Measurements from ENCODE around the gene TIMM10. TPM values are rescaled to one million over a fixed set of nuclear protein-coding genes. Genes with fewer than 3 reads are reported as not detected.

TIMM10 gene
- total RNA-seq, 4 donors from 2014 or later = 20.2 to 51.6 (median 40.1) TPM

- Histone ChIP-seq H3K4me1 (peaks cover 0 to 41% (median 11%) of the 10 kb centered on the region in 4 donors), H3K27ac (peak overlapping the region; percentile 66 to 92 (median 84)), H3K4me3 (no peak overlapping the region), H3K27me3 (no peaks in the 10 kb centered on the region), H3K9me3 (no peaks in the 10 kb centered on the region), H3K36me3 (peaks cover 0 to 37% (median 0%) of the 10 kb centered on the region in 3 donors)
- TF ChIP-seq EP300 (IDR thresholded peaks at IDR 0.05) (no peak), POLR2A (IDR thresholded peaks at IDR 0.05) (no peak)
- TF ChIP-seq, protein P1, sequence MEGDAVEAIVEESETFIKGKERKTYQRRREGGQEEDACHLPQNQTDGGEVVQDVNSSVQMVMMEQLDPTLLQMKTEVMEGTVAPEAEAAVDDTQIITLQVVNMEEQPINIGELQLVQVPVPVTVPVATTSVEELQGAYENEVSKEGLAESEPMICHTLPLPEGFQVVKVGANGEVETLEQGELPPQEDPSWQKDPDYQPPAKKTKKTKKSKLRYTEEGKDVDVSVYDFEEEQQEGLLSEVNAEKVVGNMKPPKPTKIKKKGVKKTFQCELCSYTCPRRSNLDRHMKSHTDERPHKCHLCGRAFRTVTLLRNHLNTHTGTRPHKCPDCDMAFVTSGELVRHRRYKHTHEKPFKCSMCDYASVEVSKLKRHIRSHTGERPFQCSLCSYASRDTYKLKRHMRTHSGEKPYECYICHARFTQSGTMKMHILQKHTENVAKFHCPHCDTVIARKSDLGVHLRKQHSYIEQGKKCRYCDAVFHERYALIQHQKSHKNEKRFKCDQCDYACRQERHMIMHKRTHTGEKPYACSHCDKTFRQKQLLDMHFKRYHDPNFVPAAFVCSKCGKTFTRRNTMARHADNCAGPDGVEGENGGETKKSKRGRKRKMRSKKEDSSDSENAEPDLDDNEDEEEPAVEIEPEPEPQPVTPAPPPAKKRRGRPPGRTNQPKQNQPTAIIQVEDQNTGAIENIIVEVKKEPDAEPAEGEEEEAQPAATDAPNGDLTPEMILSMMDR (IDR thresholded peaks at IDR 0.05) = no peak
- DNase-seq (ENCODE audit: low spot score in 2 of 2) = no peak
- WGBS, 2 donors = 72 to 77% methylated on average over 8 of the region's 8 CpGs
Observed at GRCh38 chr11:57500515-57500914, 30.0 kb downstream of the TIMM10 start.

- Histone ChIP-seq H3K27me3 (no peaks in the 10 kb centered on the region), H3K4me3 (peak overlapping the region; percentile 6 to 40 (median 28)), H3K4me1 (peaks cover 0 to 41% (median 11%) of the 10 kb centered on the region in 4 donors), H3K27ac (peak overlapping the region; percentile 66 to 92 (median 84)), H3K9me3 (no peaks in the 10 kb centered on the region), H3K36me3 (peaks cover 0 to 38% (median 0%) of the 10 kb centered on the region in 3 donors)
- no peak for DNase-seq (ENCODE audit: low spot score in 2 of 2)
- 33 to 38% methylated on average over 12 of the region's 12 CpGs for WGBS, 2 donors
- TF ChIP-seq EP300 (IDR thresholded peaks at IDR 0.05) (no peak), POLR2A (IDR thresholded peaks at IDR 0.05) (no peak)
- TF ChIP-seq, protein P1 (IDR thresholded peaks at IDR 0.05) = no peak
Observed at GRCh38 chr11:57499983-57500461, 30.5 kb downstream of the TIMM10 start.

DNA sequence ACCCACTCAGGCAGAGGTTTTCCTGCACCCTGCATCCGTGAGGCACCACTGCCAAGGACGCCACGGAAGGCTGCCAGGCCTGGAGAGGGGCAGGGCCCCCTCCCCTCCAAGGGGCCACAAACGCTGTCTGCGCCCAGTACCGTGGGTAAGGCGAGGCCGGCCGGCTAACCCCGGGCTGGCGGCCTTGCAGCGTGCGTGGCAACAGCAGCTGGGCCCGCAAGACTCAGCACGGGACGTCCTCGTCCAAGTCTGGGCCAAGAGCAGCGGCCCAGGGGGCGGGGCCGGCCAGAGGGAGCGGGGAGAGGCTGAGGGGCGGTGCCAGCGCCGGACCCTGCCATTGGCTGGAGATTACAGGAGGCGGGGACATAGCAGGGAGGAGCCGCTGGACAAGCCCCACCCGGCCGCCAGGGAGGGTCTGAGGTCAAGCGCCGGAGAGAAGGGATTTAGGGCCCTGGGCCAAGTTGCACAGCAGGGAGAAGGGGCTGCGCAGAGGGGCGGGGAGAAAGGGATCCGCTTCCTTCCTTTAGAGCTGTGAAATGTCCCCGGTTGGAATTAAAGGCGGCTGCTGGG, 31.1 kb downstream of the TIMM10 start:
- DNase-seq (ENCODE audit: low spot score in 2 of 2) = peak; percentile 95 to 97
- Histone ChIP-seq H3K36me3 (peaks cover 0 to 39% (median 0%) of the 10 kb centered on the region in 3 donors), H3K27ac (peak overlapping the region; percentile 66 to 92 (median 84)), H3K27me3 (no peaks in the 10 kb centered on the region), H3K4me3 (peak overlapping the region; percentile 6 to 40 (median 28)), H3K9me3 (no peaks in the 10 kb centered on the region), H3K4me1 (peaks cover 0 to 41% (median 11%) of the 10 kb centered on the region in 4 donors)
- WGBS, 2 donors = 1 to 8% methylated on average over 24 to 33 of the region's 35 CpGs
- peak; percentile 80 to 86 for TF ChIP-seq EP300 (IDR thresholded peaks at IDR 0.05)
- TF ChIP-seq POLR2A (IDR thresholded peaks at IDR 0.05) = peak in 1 of 2 donors; percentile 63
- TF ChIP-seq, protein P1 (IDR thresholded peaks at IDR 0.05) = peak in 1 of 5 experiments; percentile 51

DNA sequence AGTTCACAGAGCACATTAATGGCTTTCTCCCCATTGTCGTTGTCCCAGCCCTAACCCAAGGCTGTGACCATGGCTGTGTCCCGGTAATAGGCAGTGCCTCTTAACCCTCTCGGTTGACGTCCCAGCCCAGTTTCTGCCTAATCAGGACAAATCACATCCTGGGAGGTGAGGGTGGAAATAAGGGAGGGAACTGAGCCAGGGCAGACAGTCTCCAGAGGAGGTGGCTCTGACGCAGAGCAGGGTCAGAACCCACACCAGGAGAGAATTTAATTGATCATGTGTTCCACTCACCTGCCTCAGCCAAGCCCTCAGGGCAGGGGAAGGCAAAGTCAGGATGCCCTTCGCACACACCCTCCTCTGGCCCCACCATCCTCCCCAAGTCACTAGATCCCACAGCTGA, 32.0 kb downstream of the TIMM10 start:
- peaks cover 0 to 41% (median 11%) of the 10 kb centered on the region in 4 donors for H3K4me1 ChIP-seq
- peaks cover 0 to 46% (median 0%) of the 10 kb centered on the region in 3 donors for H3K36me3 ChIP-seq
- no peak for DNase-seq (ENCODE audit: low spot score in 2 of 2)
- TF ChIP-seq EP300 (IDR thresholded peaks at IDR 0.05) = no peak
- no peak for TF ChIP-seq POLR2A (IDR thresholded peaks at IDR 0.05)
- TF ChIP-seq, protein P1 (IDR thresholded peaks at IDR 0.05) = no peak
- H3K4me3 ChIP-seq = no peak overlapping the region
- WGBS, 2 donors = 81 to 83% methylated on average over 6 of the region's 6 CpGs
- H3K27ac ChIP-seq = peak overlapping the region in 3 of 4 donors; percentile 10 to 89 (median 66)
- H3K9me3 ChIP-seq = no peaks in the 10 kb centered on the region
- no peaks in the 10 kb centered on the region for H3K27me3 ChIP-seq

Data from tibial nerve (tissue), 4 donors.